ENCODE measurements around the gene IPO7. TPM values are rescaled to one million over a fixed set of nuclear protein-coding genes. Genes with fewer than 3 reads are reported as not detected.

Gene IPO7
- total and polyA plus RNA-seq, 7 donors = 110 to 355 (median 258) TPM

DNA sequence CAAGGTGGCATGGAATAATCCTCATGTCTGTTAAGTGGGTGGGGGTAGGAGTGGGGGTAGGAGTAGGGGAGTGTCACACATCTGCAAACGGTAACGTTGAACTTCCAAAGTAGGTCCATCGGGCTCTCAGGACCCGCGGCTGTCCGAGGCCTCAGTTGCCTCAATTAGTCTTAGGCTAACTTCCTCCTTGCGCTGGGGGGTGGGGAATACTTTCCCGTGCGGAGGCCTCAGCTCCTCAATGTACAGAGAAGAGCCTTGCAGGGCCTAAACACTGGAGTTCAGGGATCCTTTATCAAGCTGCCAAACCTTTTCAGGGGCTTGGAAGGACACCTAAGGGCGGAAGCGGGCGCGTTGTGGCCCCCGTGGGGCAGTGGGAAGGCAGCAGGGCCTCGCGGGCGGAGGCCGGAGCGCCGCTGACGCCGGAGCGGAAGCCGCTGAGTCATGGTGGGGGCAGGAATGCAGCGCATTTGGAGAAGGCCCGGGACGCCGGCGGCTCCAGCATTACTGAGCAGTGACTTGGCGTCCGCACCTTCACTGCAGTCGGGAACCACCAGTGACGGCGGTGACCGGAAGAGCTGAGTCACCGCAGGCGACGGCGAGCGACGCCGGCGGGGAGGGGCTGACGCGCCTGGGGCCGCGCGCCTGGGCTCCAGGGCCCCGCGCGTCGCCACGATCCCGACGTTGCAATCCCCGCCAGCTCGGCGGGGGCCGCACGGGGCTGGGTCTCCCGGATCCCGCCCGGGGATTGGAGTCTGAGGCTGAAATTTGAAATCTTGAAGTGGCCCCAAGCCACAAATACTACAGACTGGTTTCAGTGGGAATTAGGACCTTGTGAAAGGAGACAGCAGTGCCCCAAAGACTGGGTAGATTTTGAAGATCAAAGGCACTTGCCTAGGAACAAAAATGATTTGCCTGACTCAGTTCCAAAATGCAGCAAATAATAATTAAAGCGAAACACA lies 20.2 kb upstream of the IPO7 start:
- Histone ChIP-seq H3K27me3 (ENCODE audit: insufficient read depth in 3 of 3, low read length in 2 of 3) (no peaks in the 10 kb centered on the region), H3K4me1 (peaks cover 3% of the 10 kb centered on the region), H3K27ac (peak overlapping the region; percentile 100), H3K36me3 (ENCODE audit: insufficient read depth in 1 of 2, low read depth in 1 of 2) (no peaks in the 10 kb centered on the region), H3K9me3 (no peaks in the 10 kb centered on the region), H3K4me3 (peak overlapping the region; percentile 67)
- 2 to 3% (median 3%) methylated on average over 51 to 64 of the region's 64 CpGs for WGBS, 3 donors
- intact Hi-C loops (cut with DNase I) = loop anchor here in 1 of 2 donors (1.0 to 2.0 kb wide), 2 partner anchors 21 to 50 kb away; partner anchors contain the start of genes IPO7 and TMEM41B
- TF ChIP-seq, protein P1, sequence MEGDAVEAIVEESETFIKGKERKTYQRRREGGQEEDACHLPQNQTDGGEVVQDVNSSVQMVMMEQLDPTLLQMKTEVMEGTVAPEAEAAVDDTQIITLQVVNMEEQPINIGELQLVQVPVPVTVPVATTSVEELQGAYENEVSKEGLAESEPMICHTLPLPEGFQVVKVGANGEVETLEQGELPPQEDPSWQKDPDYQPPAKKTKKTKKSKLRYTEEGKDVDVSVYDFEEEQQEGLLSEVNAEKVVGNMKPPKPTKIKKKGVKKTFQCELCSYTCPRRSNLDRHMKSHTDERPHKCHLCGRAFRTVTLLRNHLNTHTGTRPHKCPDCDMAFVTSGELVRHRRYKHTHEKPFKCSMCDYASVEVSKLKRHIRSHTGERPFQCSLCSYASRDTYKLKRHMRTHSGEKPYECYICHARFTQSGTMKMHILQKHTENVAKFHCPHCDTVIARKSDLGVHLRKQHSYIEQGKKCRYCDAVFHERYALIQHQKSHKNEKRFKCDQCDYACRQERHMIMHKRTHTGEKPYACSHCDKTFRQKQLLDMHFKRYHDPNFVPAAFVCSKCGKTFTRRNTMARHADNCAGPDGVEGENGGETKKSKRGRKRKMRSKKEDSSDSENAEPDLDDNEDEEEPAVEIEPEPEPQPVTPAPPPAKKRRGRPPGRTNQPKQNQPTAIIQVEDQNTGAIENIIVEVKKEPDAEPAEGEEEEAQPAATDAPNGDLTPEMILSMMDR (IDR thresholded peaks at IDR 0.05) = no peak
- DNase-seq (peak; percentile 97 to 98), ATAC-seq (peak; percentile 99 to 100 (median 99))

DNA sequence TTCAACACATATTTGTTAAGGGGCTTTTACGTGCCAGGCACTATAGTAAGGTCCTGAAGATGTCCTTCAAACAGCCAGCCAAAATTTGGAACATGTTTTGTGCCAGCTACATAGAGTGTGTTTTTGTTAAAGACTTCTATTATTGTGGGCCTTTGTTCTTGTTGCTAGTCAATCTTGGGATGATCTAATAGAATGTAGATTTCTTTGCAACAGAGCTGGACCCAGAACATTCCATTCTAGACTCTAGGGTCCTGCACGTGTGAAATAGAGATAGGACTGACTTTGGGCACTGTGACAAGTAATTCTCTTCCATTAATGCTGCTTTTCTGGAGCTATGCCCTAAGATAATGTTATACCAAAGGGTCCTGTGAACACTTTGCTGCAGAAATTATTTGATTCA lies 16.9 kb upstream of the IPO7 start:
- no peaks in the 10 kb centered on the region for H3K27me3 ChIP-seq (ENCODE audit: insufficient read depth in 3 of 3, low read length in 2 of 3)
- intact Hi-C loops (cut with DNase I) = loop anchor here in 1 of 2 donors (5.0 kb wide), 1 partner anchor 50 kb away; no protein-coding TSS in a partner anchor
- ATAC-seq (no peak), DNase-seq (no peak)
- no peak overlapping the region for H3K27ac ChIP-seq
- H3K36me3 ChIP-seq (ENCODE audit: insufficient read depth in 1 of 2, low read depth in 1 of 2) = no peaks in the 10 kb centered on the region
- H3K4me3 ChIP-seq = no peak overlapping the region
- H3K9me3 ChIP-seq = no peaks in the 10 kb centered on the region
- peaks cover 3% of the 10 kb centered on the region for H3K4me1 ChIP-seq
- WGBS, 3 donors = 34 to 54% (median 44%) methylated on average over 2 of the region's 2 CpGs
- TF ChIP-seq, protein P1 (IDR thresholded peaks at IDR 0.05) = no peak

DNA sequence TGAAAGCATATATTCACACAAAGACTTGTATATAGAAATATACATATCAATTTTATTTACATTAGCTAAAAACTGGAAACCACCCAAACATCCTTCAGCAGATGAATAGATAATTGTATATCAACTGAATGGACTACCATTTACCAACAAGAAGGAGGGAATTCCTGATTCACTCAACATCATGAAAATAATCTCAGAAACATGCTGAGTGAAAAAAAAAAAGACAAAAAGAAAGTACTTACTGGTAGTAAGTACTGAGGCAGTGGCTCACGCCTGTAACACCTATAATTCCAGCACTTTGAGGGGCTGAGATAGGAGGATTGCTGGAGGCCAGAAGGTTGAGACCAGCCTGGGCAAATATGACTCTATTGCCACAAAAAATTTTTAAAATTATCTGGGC lies 7.4 kb upstream of the IPO7 start:
- Histone ChIP-seq H3K36me3 (ENCODE audit: insufficient read depth in 1 of 2, low read depth in 1 of 2) (no peaks in the 10 kb centered on the region), H3K27ac (no peak overlapping the region), H3K4me1 (no peaks in the 10 kb centered on the region), H3K27me3 (ENCODE audit: insufficient read depth in 3 of 3, low read length in 2 of 3) (no peaks in the 10 kb centered on the region), H3K4me3 (no peak overlapping the region), H3K9me3 (no peaks in the 10 kb centered on the region)
- DNase-seq (no peak), ATAC-seq (no peak)
- WGBS, 3 donors = 81 to 100% (median 86%) methylated on average over 1 of the region's 1 CpG
- intact Hi-C loops (cut with DNase I) = no loop called here
- TF ChIP-seq, protein P1 (IDR thresholded peaks at IDR 0.05) = no peak

DNA sequence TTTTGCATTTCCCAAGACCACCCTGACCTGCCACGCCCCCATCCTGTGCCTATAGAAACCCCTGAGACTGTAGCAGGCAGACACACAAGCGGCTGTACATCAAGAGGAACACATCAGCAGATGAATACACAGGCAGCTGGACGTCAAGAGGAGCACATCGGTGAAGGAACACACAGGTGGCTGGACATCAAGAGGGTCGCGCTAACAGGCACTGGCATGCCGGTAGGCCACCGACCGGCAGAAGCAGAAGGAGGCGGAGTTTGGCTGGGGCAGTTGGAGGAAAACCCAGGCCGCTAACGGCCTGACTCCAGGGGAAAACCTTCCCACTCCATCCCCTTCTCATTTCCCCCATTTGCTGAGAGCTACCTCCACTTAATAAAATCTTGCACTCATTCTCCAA lies 5.4 kb upstream of the IPO7 start:
- TF ChIP-seq, protein P1 (IDR thresholded peaks at IDR 0.05) = no peak
- no peaks in the 10 kb centered on the region for H3K27me3 ChIP-seq (ENCODE audit: insufficient read depth in 3 of 3, low read length in 2 of 3)
- H3K27ac ChIP-seq = no peak overlapping the region
- 76 to 81% (median 78%) methylated on average over 12 of the region's 12 CpGs for WGBS, 3 donors
- no peak overlapping the region for H3K4me3 ChIP-seq
- no peaks in the 10 kb centered on the region for H3K4me1 ChIP-seq
- ATAC-seq (no peak), DNase-seq (no peak)
- H3K36me3 ChIP-seq (ENCODE audit: insufficient read depth in 1 of 2, low read depth in 1 of 2) = no peaks in the 10 kb centered on the region
- H3K9me3 ChIP-seq = no peaks in the 10 kb centered on the region
- intact Hi-C loops (cut with DNase I) = no loop called here

Data from psoas muscle (tissue), 8 donors.